ENCODE measurements around the gene CENPP. TPM values are rescaled to one million over a fixed set of nuclear protein-coding genes. Genes with fewer than 3 reads are reported as not detected.

The CENPP gene
- total RNA-seq, 4 donors from 2014 or later: 0.98 to 7.9 (median 5.4) TPM

- TF ChIP-seq CTCF (IDR thresholded peaks at IDR 0.05; ENCODE audit: low read depth): no peak
Measured at GRCh38 chr9:92463984-92464383, 138.2 kb downstream of the CENPP start.

- TF ChIP-seq CTCF (IDR thresholded peaks at IDR 0.05; ENCODE audit: low read depth): no peak
Measured at GRCh38 chr9:92467041-92467440, 141.3 kb downstream of the CENPP start.

GRCh38 chr9:92467511-92467910 lies 141.8 kb downstream of the CENPP start:
- no peak for TF ChIP-seq CTCF (IDR thresholded peaks at IDR 0.05; ENCODE audit: low read depth)

- TF ChIP-seq CTCF (IDR thresholded peaks at IDR 0.05; ENCODE audit: low read depth): no peak
Measured at GRCh38 chr9:92468206-92468605, 142.5 kb downstream of the CENPP start.

GRCh38 chr9:92474587-92474986 lies 148.8 kb downstream of the CENPP start:
- TF ChIP-seq CTCF (IDR thresholded peaks at IDR 0.05; ENCODE audit: low read depth): no peak

GRCh38 chr9:92476962-92477361 lies 151.2 kb downstream of the CENPP start:
- TF ChIP-seq CTCF (IDR thresholded peaks at IDR 0.05; ENCODE audit: low read depth): no peak

GRCh38 chr9:92478783-92479182 lies 153.0 kb downstream of the CENPP start:
- no peak for TF ChIP-seq CTCF (IDR thresholded peaks at IDR 0.05; ENCODE audit: low read depth)
